HEK293T (cell line): Measurements from ENCODE around the gene C1orf210.

Experiments used
- ARNT ChIP-seq: fragments of 450-650 bp; IDR thresholded peaks from 2 replicates; pipeline ENCODE4 v1.6.1; 2017; ENCODE audit warnings: mild to moderate bottlenecking
- ELF4 ChIP-seq: fragments of 450-650 bp; IDR thresholded peaks from 2 replicates; pipeline ENCODE4 v1.6.1; 2017; ENCODE audit warnings: antibody characterized with exemption
- FOXK2 ChIP-seq: fragments of 450-650 bp; IDR thresholded peaks from 2 replicates; pipeline ENCODE4 v1.6.1; 2016; ENCODE audit warnings: mild to moderate bottlenecking
- HDGF ChIP-seq: fragments of 450-650 bp; IDR thresholded peaks from 2 replicates; pipeline ENCODE4 v1.6.1; 2017; ENCODE audit warnings: antibody characterized with exemption, borderline replicate concordance
- LEF1 ChIP-seq: fragments of 450-650 bp; IDR thresholded peaks from 2 replicates; pipeline ENCODE4 v1.6.1; 2017; ENCODE audit warnings: mild to moderate bottlenecking, borderline replicate concordance
- SP1 ChIP-seq: fragments of 450-650 bp; IDR thresholded peaks from 2 replicates; pipeline ENCODE4 v1.6.1; 2017
- SUZ12 ChIP-seq: fragments of 450-650 bp; IDR thresholded peaks from 2 replicates; pipeline ENCODE4 v1.6.1; 2016; ENCODE audit warnings: mild to moderate bottlenecking

GRCh38 chr1:43279666-43280065 lies 5.7 kb downstream of the C1orf210 start:
- TF ChIP-seq ARNT (no peak), LEF1 (no peak), SP1 (no peak), FOXK2 (no peak), HDGF (no peak), SUZ12 (no peak), ELF4 (no peak)
